A549 (cell line): Measurements from ENCODE around the gene JAKMIP1.

Experiments
- ESRRA ChIP-seq: fragments of 150-350 bp; IDR thresholded peaks from 2 replicates; pipeline ENCODE4 v1.6.1; 2014; ENCODE audit warnings: mild to moderate bottlenecking, low read length, borderline replicate concordance
- KDM5A ChIP-seq: fragments of 200-600 bp; sonication (generic); IDR thresholded peaks from 2 replicates; pipeline ENCODE4 v1.6.1; 2016; ENCODE audit warnings: antibody characterized with exemption, mild to moderate bottlenecking
- POLR2A ChIP-seq: IDR thresholded peaks from 2 replicates; pipeline ENCODE4 v1.6.1; 2012; ENCODE audit warnings: mild to moderate bottlenecking, low read length
- POLR2AphosphoS2 ChIP-seq: conservative IDR thresholded peaks from 2 replicates; pipeline ENCODE4 v1.6.1; 2012; ENCODE audit warnings: low read length, improper control_type of control experiment, inconsistent platforms
- TF ChIP-seq, protein P1 (sequence below): fragments of >200 bp; sonication (Bioruptor Twin); formaldehyde crosslinking; IDR thresholded peaks from 3 replicates; pipeline ENCODE4 v1.5.1; 2016

DNA sequence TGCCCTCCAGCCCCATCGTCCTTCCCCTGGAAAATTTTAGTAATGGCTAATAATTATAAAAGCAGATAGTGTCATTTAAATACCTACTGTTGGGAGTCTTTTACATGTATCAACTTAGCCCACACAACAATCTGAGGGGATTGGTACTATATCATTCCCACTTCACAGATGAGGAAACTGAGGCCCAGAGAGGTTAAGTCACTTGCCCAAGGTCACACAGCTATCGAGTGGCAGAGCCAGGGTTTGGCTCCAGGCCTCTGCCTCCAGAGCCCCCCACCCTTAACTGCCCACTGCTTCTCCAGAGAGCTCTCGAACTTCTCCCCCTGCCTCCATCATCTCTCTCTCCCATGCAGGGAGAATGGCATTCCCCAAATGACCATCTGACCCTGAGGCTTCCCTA, 189.6 kb downstream of the JAKMIP1 start:
- TF ChIP-seq POLR2A, result no peak
- no peak for TF ChIP-seq ESRRA
- TF ChIP-seq, protein P1, sequence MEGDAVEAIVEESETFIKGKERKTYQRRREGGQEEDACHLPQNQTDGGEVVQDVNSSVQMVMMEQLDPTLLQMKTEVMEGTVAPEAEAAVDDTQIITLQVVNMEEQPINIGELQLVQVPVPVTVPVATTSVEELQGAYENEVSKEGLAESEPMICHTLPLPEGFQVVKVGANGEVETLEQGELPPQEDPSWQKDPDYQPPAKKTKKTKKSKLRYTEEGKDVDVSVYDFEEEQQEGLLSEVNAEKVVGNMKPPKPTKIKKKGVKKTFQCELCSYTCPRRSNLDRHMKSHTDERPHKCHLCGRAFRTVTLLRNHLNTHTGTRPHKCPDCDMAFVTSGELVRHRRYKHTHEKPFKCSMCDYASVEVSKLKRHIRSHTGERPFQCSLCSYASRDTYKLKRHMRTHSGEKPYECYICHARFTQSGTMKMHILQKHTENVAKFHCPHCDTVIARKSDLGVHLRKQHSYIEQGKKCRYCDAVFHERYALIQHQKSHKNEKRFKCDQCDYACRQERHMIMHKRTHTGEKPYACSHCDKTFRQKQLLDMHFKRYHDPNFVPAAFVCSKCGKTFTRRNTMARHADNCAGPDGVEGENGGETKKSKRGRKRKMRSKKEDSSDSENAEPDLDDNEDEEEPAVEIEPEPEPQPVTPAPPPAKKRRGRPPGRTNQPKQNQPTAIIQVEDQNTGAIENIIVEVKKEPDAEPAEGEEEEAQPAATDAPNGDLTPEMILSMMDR, result no peak
- TF ChIP-seq KDM5A, result no peak
- TF ChIP-seq POLR2AphosphoS2, result no peak
